HG02840 (cell line): Measurements from ENCODE around the gene UPP2.

ENCODE experiments used
- ATAC-seq: cut with Tn5 transposase; IDR thresholded peaks from one replicate; pipeline ENCODE4 v1.9.1; 2021; ENCODE audit warnings: mild to moderate bottlenecking, moderate library complexity, moderate number of reproducible peaks; ENCODE audit not compliant: unreplicated experiment, low FRiP score

The UPP2 gene

GRCh38 chr2:158135096-158135495 is 33.4 kb downstream of the UPP2 start:
- no peak for ATAC-seq

- ATAC-seq = no peak
Observed at GRCh38 chr2:158138255-158138654, 36.6 kb downstream of the UPP2 start.

DNA sequence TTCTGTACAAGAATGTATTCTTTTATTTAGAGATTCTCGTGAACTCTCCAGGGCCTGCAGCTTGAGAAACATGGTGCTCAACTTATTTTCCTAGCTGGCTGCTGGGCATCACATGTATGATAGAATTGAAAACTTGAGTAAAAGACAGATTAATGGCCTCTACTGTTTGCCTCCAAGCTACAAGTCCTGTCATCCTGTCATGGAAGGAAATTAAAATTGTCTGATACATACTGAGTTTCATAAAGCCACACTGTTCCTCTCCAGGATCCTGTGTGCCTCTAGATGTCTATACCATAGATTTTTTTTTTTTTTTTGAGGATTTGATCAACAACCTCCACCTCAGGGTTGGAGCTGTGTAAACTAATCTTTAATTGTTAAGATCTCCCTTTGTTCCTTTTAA is 38.5 kb downstream of the UPP2 start:
- no peak for ATAC-seq

DNA sequence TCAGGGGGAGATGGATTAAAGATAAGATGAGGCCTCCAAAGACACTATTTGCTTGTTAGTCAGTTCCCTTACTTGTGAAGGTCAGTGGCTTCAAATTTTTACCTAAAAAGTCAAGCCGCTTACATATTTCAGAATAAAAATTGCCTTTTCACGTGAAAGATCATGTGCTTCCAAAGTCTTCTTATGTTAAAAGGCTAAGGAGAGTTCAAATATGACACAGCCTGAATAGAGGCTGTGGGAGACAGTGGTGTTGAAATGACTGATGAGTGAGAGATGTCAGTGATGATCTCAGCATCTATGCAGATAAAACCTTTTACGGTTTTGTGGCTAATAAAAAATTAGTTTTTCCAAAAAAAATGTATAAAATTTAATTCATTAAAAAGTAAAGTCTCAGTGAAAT is 40.5 kb downstream of the UPP2 start:
- no peak for ATAC-seq

GRCh38 chr2:158142568-158143332 is 41.1 kb downstream of the UPP2 start:
- no peak for ATAC-seq

DNA sequence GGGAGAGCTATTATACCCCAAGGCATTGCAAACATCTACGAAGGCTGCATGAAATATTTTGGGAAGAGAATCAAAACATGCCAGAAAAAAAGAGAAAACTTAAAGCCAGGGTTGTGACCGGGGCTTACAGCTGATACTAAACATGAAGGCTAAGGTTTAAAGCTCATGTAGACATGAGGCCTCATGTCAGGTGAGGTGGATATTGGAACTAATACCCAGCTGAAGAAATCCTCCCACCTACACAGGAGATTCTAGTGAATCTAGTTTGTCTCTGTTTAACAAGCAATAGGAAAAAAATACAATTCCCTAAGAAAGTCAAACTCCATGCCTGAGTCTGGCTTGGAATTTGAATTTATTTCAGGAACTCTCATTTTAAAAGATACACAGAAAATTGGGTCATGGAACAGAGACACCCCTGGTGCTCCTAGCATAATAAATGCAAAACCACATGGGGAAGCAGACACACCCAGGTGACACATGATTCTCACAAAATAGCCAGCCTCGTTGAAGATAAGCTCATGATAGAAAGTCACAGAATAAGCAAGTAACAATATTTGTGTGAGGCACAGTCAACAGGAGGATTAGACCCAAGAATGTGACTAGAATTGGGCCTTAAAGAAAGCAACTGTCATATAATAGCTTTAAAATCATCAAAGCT is 42.2 kb downstream of the UPP2 start:
- no peak for ATAC-seq

- ATAC-seq = no peak
Observed at GRCh38 chr2:158144914-158145625, 43.4 kb downstream of the UPP2 start.

DNA sequence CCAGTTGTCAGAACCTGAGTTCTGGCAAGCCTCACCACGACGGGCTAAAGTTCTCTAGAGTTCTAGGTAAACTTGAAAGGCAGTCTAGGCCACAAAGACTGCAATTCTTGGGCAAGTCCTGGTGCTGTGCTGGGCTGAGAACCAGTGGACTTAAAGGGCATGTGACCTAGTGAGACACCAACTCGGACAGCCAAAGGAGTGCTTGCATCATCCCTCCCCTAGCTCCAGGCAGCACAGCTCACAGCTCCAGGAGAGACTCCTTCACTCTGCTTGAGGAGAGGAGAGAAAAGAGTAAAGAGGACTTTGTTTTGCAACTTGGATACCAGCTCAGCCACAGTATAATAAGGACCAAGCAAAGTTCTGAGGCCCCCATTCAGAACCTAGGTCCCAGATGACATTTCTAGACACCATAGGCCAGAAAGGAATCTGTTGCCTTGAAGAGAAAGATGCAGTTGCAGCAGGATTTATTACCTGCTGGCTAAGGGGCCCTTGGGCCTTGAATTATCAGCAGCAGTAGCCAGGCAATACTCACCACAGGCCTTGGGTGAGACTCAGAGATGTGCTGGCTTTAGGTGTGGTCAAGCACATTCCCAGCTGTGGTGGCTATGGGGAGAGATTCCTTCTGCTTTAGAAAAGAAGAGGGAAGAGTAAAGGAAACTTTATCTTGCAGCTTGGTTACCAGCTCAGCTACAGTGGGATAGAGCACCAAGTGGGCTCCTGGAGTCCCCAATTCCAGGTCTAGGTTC is 51.8 kb downstream of the UPP2 start:
- no peak for ATAC-seq

DNA sequence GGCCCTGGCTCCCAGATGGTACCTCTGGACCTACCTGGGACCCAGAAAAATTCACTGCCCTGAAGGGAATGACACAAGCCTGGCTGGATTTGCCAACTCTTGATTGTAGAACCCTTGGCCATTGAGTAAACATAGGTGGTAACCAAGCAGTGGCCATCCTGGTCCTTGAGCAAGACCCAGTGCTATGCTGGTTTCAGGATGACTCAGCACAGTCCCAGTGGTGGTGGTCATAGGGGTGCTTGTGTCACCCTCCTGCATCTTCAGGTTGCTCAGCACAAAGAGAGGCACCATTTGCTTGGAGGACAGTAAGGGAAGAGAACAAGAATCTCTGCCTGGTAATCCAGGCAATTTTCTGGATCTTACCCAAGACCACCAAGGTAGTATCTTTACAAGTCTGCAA is 52.9 kb downstream of the UPP2 start:
- no peak for ATAC-seq

GRCh38 chr2:158172719-158173118 is 71.0 kb downstream of the UPP2 start:
- no peak for ATAC-seq

- ATAC-seq = no peak
Observed at GRCh38 chr2:158174495-158174894, 72.8 kb downstream of the UPP2 start.

DNA sequence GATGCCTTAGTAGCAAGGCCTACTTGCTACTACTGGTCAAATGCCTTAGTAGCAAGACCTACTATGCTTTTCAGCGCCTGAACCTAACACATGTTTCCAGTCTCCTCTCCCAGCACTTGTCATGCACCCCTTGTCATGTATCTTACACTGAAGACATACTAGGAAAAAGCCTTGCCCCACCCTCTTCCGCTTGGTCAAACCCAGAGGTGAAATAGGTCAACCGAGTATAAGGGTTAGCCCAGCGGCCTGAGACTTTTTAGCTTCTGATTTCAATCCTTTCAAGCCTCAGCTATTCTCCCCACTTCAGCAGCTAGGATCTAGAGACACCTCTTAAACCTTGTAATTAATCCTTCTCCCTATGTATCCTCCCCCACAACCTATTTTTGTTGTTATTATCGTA is 73.3 kb downstream of the UPP2 start:
- no peak for ATAC-seq

DNA sequence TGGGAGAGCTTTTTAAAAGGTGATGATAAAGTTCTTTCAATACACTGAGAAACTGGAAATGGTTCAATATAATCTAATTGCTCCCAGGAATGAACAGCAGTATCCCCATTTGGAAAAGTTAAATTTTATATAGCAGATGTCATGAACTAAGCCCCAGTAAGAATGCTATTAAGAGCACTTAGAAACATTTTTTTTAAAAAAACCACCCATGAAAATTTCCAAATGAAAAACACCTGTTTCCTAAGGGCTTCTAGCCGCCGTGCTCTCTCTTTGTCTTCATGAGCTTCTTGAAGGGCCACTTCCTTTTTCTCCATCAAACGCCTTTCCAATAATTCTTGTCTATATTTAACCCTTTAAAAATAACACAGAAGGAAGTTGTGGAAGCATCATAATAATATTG is 77.0 kb downstream of the UPP2 start:
- ATAC-seq = no peak

GRCh38 chr2:158179660-158180059 is 78.0 kb downstream of the UPP2 start:
- no peak for ATAC-seq

- no peak for ATAC-seq
Observed at GRCh38 chr2:158181171-158181570, 79.5 kb downstream of the UPP2 start.

DNA sequence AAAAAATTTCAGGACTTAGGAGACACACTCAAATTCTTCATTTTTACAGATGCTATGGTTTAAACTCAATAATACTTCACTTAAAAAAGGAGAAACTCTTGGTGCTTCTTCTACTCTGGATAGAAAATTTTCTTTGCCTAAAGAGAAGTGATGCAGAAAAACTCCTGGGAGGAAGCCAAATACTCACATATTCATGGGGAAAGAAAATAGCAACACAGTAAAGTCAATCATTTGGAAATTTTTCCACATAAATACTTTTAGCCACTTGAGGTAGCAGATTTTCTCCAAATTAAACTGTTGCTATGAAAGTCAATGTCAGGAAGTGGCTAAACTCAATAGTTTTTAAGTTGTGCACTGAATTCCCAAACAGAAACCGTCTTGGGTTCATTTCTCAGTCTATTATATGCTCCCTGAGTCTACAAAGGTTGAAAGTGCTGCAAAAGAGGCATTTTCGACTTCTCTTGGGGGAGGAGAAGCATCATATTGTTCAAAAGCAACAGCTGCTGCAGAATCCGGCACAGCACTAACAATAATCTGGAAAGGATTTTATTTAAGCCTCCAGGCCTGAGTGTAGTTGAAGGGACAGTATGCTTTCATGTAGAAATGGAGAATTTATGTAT is 81.1 kb downstream of the UPP2 start:
- no peak for ATAC-seq

- no peak for ATAC-seq
Observed at GRCh38 chr2:158184001-158184400, 82.3 kb downstream of the UPP2 start.

DNA sequence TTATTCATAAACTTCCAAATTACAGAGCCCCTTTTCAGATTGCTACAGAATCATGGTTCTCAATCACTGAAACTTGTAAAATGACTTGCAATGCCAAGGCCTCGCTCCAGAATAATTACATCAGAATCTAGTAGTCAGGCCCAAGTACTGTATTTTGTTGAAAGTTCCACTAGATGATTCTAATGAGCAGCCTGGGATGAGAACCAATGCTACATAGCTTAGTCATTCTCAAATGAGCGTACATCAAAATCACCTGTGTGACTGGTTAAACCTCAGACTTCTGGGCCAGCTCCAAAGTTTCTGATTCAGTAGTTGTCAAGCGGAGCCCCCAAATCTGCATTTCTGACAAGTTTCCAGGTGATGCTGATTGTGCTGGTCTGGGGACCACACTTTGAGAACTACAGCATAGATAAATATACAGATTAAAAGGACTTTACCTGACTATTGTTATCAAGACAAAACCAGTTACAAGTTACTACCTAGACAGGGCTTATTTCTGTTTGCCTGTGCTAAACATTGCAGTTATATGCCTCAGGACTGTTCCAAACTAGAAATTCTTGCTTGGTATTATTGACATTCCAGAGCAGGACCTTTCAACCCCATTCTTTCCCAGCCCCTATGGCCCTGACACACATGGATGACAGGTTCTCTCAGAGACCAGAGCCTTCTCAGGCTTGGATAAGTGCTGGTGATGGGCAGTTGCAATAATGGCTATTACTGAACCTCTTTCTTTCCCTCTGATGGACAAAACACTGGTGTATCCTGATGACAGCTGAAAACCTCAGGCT is 83.1 kb downstream of the UPP2 start:
- ATAC-seq = no peak
